GM06990 (cell line): Measurements from ENCODE around the gene AMDHD1.

Experiments
- DNase-seq: peaks from one replicate; pipeline ENCODE4 v3.0.0-alpha.2; 2011; ENCODE audit not compliant: insufficient read length; ENCODE audit errors: extremely low read depth
- H3K27me3 ChIP-seq: replicated peaks from 2 replicates; pipeline ENCODE4 v1.6.0; 2011; ENCODE audit warnings: low read length; ENCODE audit not compliant: control insufficient read depth, insufficient read depth
- H3K36me3 ChIP-seq: 2 replicates; pipeline ENCODE4 v1.5.1; 2011; ENCODE audit warnings: low read length; ENCODE audit not compliant: control insufficient read depth, insufficient read depth
- H3K4me3 ChIP-seq: replicated peaks from 2 replicates; pipeline ENCODE4 v1.5.1; 2011; ENCODE audit warnings: low read depth, mild to moderate bottlenecking, control low read depth, low read length
- TF ChIP-seq, protein P1 (sequence below): IDR thresholded peaks from 2 replicates; pipeline ENCODE4 v1.5.1; 2011; ENCODE audit warnings: low read length, control low read depth, mild to moderate bottlenecking, inconsistent platforms; ENCODE audit not compliant: insufficient read depth, poor library complexity, severe bottlenecking

The AMDHD1 gene

DNA sequence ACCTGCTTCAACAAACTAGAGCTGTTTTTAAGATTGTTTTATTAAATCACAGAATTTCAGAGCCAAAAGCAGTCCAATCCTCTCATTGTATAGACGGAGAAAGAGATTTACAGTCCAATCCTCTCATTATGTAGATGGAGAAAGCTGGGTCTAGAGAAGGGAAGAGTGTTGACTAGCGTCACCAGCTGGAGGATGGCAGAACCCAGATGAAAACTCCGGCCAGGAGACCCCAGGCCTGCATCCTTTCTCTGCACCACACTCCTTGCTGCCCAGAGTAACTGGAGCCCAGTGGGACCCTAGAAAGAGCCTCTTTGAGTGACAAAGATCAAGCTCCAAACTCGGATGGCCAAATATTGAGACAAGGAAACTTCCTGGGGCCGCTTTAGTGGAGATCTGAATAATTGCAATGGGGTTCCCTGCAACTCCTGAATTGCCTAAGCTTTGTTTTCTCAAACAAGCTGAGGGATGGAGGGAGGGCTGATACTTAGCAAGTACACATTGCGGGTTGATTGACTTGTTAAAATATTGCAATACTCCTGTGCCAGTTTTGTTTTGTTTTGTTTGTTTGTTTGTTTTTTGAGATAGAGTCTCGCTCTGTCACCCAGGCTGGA is 12.5 kb downstream of the AMDHD1 start:
- Histone ChIP-seq H3K36me3 (no peaks in the 10 kb centered on the region), H3K4me3 (no peak overlapping the region), H3K27me3 (no peaks in the 10 kb centered on the region)
- DNase-seq = no peak
- TF ChIP-seq, protein P1, sequence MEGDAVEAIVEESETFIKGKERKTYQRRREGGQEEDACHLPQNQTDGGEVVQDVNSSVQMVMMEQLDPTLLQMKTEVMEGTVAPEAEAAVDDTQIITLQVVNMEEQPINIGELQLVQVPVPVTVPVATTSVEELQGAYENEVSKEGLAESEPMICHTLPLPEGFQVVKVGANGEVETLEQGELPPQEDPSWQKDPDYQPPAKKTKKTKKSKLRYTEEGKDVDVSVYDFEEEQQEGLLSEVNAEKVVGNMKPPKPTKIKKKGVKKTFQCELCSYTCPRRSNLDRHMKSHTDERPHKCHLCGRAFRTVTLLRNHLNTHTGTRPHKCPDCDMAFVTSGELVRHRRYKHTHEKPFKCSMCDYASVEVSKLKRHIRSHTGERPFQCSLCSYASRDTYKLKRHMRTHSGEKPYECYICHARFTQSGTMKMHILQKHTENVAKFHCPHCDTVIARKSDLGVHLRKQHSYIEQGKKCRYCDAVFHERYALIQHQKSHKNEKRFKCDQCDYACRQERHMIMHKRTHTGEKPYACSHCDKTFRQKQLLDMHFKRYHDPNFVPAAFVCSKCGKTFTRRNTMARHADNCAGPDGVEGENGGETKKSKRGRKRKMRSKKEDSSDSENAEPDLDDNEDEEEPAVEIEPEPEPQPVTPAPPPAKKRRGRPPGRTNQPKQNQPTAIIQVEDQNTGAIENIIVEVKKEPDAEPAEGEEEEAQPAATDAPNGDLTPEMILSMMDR = no peak

DNA sequence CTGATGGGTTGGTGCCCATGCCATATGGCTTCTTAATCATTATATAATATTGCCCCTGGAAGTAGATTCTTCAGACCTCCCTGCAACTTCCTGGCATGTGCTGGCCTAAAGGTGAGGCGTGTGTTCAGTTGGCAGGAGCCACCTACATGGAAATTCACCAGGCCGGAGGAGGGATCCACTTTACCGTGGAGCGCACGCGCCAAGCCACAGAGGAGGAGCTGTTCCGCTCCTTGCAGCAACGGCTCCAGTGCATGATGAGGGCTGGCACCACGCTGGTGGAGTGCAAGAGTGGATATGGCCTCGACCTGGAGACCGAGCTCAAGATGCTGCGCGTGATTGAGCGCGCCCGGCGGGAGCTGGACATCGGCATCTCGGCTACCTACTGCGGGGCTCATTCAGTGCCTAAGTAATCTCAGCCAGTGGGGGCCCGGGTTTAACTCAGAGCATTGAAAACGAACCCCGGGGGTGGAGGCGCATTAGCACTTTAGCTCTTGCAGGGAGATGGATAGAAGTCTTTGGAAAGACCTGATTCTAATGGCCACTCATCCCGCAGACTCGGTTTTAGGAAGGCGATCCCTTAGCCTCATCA is 13.5 kb downstream of the AMDHD1 start:
- TF ChIP-seq, protein P1 = no peak
- no peak overlapping the region for H3K4me3 ChIP-seq
- no peaks in the 10 kb centered on the region for H3K27me3 ChIP-seq
- DNase-seq = no peak
- no peaks in the 10 kb centered on the region for H3K36me3 ChIP-seq

DNA sequence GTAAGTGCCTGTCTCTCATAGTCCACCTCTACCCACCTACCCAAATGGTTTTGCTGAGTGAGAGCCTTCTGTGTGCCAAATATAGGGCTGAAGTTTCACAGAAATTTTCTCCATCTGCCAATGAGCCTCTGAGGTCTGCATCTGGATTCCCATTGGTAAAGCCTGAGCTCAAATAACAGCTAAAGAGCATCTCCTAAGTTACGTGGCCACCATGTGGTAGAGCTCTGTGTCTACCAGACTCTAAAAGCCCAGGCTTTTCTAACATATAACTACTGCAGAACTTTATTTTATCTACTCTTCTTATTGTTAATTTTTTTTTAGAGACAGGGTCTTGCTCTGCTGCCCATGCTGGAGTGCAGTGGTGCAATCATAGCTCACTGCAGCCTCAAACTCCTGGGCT is 16.0 kb downstream of the AMDHD1 start:
- Histone ChIP-seq H3K27me3 (no peaks in the 10 kb centered on the region), H3K36me3 (no peaks in the 10 kb centered on the region), H3K4me3 (no peak overlapping the region)
- DNase-seq = no peak
- TF ChIP-seq, protein P1 = peak; percentile 13

DNA sequence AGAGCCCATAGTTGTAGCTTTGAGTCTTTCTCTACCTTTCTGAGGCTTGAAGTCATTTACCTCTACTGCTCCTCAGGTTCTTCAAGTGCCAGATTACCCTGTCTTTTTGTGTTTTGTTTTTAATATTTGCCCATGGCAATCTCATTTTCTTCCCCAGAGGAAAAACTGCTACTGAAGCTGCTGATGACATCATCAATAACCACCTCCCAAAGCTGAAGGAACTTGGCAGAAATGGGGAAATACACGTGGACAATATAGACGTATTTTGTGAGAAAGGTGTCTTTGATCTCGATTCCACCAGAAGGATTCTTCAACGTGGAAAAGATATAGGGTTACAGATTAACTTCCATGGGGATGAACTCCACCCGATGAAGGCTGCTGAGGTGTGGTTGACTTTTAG is 17.1 kb downstream of the AMDHD1 start:
- Histone ChIP-seq H3K36me3 (no peaks in the 10 kb centered on the region), H3K27me3 (no peaks in the 10 kb centered on the region), H3K4me3 (no peak overlapping the region)
- TF ChIP-seq, protein P1 = no peak
- no peak for DNase-seq

DNA sequence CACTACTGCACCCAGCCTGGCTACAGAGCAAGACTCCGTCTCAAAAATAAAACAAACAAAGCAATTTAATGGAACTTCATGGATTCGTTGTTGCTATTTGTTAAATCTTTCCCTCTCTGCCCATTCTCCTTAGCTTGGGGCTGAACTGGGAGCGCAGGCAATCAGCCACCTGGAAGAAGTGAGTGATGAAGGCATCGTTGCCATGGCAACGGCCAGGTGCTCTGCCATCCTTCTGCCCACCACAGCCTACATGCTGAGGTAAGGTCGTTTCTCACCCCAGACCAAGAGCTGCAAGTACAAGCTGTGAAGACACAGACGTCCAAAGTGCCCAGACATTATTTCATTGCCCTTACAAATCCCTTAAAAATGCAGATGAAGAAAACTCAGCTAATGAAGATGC is 19.1 kb downstream of the AMDHD1 start:
- DNase-seq = no peak
- H3K27me3 ChIP-seq = no peaks in the 10 kb centered on the region
- TF ChIP-seq, protein P1 = no peak
- H3K4me3 ChIP-seq = no peak overlapping the region
- no peaks in the 10 kb centered on the region for H3K36me3 ChIP-seq
